Chondrocyte (in vitro differentiated cells): ENCODE results near the gene C1orf52. TPM values are rescaled to one million over a fixed set of nuclear protein-coding genes. Genes with fewer than 3 reads are reported as not detected.

ENCODE experiments used
- DNase-seq: peaks from one replicate; pipeline ENCODE4 v3.0.0; 2021; ENCODE audit warnings: mixed read lengths, low spot score
- H3K27ac Mint-ChIP-seq: one replicate; pipeline ENCODE4 v1.8.0; 2021; ENCODE audit warnings: mild to moderate bottlenecking, moderate library complexity, mixed read lengths; ENCODE audit not compliant: unreplicated experiment
- H3K27me3 Mint-ChIP-seq: 2 replicates; pipeline ENCODE4 v1.8.0; 2021; ENCODE audit warnings: low read depth, mixed read lengths
- H3K36me3 Mint-ChIP-seq: 2 replicates; pipeline ENCODE4 v1.8.0; 2021; ENCODE audit warnings: low read depth, mixed read lengths
- H3K4me1 Mint-ChIP-seq: 2 replicates; pipeline ENCODE4 v1.8.0; 2021; ENCODE audit warnings: low read depth, mild to moderate bottlenecking, mixed read lengths
- H3K4me3 Mint-ChIP-seq: one replicate; pipeline ENCODE4 v1.8.0; 2021; ENCODE audit warnings: mild to moderate bottlenecking, moderate library complexity, mixed read lengths; ENCODE audit not compliant: unreplicated experiment
- H3K9me3 Mint-ChIP-seq: 2 replicates; pipeline ENCODE4 v1.8.0; 2021; ENCODE audit warnings: low read depth, mixed read lengths
- total RNA-seq: library from RNA; stranded (reverse); gene quantifications from 3 replicates; pipeline ENCODE4 v1.2.1, GENCODE V29; 2021
- TF ChIP-seq, protein P1 (sequence below): fragments of 200-600 bp; sonication (generic); IDR thresholded peaks from 2 replicates; pipeline ENCODE4 v1.5.0; 2021; ENCODE audit warnings: antibody characterized with exemption, mild to moderate bottlenecking, moderate library complexity

Gene C1orf52
- total RNA-seq, 1 donor from 2014 or later = 31.3 TPM

DNA sequence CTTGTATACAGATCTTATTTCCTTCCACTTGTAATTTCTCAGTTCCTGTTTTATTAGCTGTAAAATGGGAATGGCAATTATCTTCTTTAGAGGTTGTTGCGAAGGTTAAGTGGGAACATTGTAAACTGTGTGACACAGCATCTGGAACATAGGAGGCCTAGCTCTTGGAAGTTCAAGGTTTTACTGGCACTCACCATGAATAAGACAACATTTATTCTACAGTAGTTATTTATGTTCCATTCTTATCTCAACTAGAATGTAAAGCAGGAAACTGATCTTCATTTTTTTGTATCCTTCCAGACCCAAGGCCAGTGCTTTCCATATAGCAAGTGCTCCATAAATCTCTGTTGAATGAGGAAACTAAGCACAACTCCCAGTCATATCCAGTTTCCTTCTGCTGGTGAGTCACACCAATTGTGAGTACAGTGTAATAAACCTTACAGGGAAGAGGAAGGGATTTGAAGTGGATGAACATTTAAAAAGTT is 15.5 kb upstream of the C1orf52 start:
- Mint-ChIP-seq H3K27me3 (no peaks in the 10 kb centered on the region), H3K27ac (peak overlapping the region; percentile 95), H3K4me1 (peaks cover 52% of the 10 kb centered on the region), H3K36me3 (peaks cover 10% of the 10 kb centered on the region), H3K4me3 (peak overlapping the region; percentile 81), H3K9me3 (no peaks in the 10 kb centered on the region)
- TF ChIP-seq, protein P1, sequence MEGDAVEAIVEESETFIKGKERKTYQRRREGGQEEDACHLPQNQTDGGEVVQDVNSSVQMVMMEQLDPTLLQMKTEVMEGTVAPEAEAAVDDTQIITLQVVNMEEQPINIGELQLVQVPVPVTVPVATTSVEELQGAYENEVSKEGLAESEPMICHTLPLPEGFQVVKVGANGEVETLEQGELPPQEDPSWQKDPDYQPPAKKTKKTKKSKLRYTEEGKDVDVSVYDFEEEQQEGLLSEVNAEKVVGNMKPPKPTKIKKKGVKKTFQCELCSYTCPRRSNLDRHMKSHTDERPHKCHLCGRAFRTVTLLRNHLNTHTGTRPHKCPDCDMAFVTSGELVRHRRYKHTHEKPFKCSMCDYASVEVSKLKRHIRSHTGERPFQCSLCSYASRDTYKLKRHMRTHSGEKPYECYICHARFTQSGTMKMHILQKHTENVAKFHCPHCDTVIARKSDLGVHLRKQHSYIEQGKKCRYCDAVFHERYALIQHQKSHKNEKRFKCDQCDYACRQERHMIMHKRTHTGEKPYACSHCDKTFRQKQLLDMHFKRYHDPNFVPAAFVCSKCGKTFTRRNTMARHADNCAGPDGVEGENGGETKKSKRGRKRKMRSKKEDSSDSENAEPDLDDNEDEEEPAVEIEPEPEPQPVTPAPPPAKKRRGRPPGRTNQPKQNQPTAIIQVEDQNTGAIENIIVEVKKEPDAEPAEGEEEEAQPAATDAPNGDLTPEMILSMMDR = no peak
- no peak for DNase-seq

DNA sequence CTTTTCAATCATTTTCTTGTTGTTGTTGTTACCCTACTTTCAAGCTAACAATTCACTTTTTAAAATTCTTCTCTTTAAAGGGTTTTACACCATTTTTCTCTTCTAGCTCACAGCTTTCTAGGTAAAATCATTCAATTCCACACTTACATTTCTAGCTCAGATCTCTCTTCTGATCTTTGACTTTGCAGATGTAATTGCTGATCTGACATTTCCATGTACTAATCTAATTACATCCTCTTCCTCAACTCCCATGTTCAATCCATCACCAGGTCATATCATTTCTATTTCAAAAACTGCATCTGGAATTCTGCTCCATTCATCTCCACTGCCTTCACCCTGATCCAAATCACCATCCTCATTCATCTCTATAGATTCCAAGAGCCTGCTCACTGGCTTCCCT is 13.9 kb upstream of the C1orf52 start:
- DNase-seq = no peak
- Mint-ChIP-seq H3K27ac (no peak overlapping the region), H3K9me3 (no peaks in the 10 kb centered on the region), H3K4me1 (peaks cover 38% of the 10 kb centered on the region), H3K4me3 (no peak overlapping the region), H3K36me3 (peaks cover 16% of the 10 kb centered on the region), H3K27me3 (no peaks in the 10 kb centered on the region)
- TF ChIP-seq, protein P1 = no peak

DNA sequence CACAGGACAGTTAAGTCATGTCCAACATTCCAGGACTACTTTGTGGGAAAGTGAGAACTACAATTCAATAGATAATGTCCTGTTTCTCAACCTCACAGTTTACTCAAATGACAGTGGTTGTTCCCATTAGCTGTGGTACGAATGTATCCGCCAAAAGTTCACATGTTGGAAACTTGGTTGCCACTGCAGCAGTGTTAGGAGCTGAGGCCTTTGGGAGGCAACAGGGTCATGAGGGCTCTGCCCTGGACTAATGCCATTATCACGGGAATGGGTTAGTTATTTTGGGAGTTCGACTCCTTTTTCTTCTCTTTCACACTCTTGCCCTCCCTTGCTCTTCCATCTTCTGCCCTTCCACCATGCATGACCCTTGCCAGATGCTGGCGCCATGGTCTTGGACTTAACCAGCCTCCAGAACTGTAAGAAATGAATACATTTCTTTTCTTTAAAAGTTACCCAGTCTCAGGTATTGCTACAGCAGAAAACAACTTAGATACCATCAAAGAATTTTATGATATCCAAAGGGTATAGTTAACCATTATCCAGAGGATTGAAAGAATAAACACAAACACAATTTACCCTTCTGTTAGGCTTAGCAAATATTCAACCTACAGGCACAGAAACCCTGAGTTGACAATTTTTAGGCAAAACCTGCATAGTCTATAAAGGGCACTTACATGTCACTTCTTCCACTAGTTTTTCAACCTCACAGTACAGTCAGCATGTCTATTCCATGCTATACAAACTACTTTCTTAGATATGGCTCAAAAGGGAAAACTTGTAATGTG is 9.5 kb upstream of the C1orf52 start:
- Mint-ChIP-seq H3K4me3 (no peak overlapping the region), H3K36me3 (peaks cover 25% of the 10 kb centered on the region)
- no peak for DNase-seq

DNA sequence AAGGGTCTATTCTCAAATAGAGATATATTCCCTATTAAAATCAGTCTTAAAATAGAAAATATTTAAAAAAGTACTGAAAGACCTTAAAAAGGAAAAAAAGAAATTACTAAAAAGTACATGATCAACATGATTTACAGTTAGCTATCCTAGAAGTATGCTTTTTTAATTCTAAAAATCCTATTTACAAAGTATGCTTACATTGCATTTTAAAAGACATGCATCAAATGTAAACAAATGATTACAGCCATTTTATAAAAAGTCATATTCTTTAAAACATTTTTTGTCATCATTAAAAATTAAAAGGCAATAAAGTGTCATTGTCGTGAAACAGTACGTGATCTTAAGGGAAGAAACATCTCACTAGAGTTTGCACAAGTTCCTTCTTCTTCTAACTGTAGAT is 7.9 kb upstream of the C1orf52 start:
- DNase-seq = no peak
- Mint-ChIP-seq H3K4me1 (peaks cover 12% of the 10 kb centered on the region), H3K27ac (no peak overlapping the region), H3K9me3 (no peaks in the 10 kb centered on the region), H3K27me3 (no peaks in the 10 kb centered on the region), H3K36me3 (peaks cover 23% of the 10 kb centered on the region), H3K4me3 (no peak overlapping the region)
- TF ChIP-seq, protein P1 = no peak

More for the DNA sequence above, 9.5 kb upstream of the C1orf52 start:
- no peaks in the 10 kb centered on the region for H3K9me3 Mint-ChIP-seq
- TF ChIP-seq, protein P1 = no peak
- H3K27me3 Mint-ChIP-seq = no peaks in the 10 kb centered on the region
- peaks cover 18% of the 10 kb centered on the region for H3K4me1 Mint-ChIP-seq
- no peak overlapping the region for H3K27ac Mint-ChIP-seq

DNA sequence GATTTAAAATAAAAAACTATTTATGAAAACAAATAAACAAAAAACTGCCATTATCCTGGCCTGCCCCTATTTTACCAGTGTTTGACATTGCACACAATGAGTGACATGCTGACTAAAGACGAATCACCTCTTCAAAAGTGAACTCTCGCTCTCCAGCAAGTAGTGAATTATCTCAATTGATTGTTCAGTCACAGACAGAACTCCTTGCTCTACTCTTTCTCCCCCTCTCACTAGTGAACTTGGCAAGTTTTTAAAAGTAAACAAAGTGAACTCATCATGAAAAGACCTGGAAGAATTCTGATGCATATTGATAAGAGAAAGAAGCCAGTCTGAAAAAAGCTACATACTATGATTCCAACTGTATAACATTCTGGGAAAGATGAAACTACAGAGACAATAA is 4.7 kb upstream of the C1orf52 start:
- TF ChIP-seq, protein P1 = no peak
- H3K4me1 Mint-ChIP-seq = peaks cover 19% of the 10 kb centered on the region
- no peak for DNase-seq
- no peaks in the 10 kb centered on the region for H3K27me3 Mint-ChIP-seq
- peaks cover 20% of the 10 kb centered on the region for H3K36me3 Mint-ChIP-seq
- H3K27ac Mint-ChIP-seq = no peak overlapping the region
- no peak overlapping the region for H3K4me3 Mint-ChIP-seq
- peaks cover 5% of the 10 kb centered on the region for H3K9me3 Mint-ChIP-seq
